Endothelial cell (in vitro differentiated cells): ENCODE results near the gene OTOF. TPM values are rescaled to one million over a fixed set of nuclear protein-coding genes. Genes with fewer than 3 reads are reported as not detected.

Experiments
- DNase-seq: peaks from one replicate; pipeline ENCODE4 v3.0.0; 2021; ENCODE audit warnings: low spot score
- H3K27ac Mint-ChIP-seq: one replicate; pipeline ENCODE4 v1.8.0; 2021; ENCODE audit warnings: mixed read lengths, inconsistent platforms; ENCODE audit not compliant: unreplicated experiment
- H3K27me3 Mint-ChIP-seq: one replicate; pipeline ENCODE4 v1.8.0; 2021; ENCODE audit warnings: mild to moderate bottlenecking, moderate library complexity, mixed read lengths, inconsistent platforms; ENCODE audit not compliant: unreplicated experiment
- H3K36me3 Mint-ChIP-seq: one replicate; pipeline ENCODE4 v1.8.0; 2021; ENCODE audit warnings: mild to moderate bottlenecking, low read depth, mixed read lengths, inconsistent platforms; ENCODE audit not compliant: unreplicated experiment
- H3K4me1 Mint-ChIP-seq: one replicate; pipeline ENCODE4 v1.8.0; 2021; ENCODE audit warnings: mild to moderate bottlenecking, mixed read lengths, inconsistent platforms; ENCODE audit not compliant: unreplicated experiment
- H3K4me3 Mint-ChIP-seq: one replicate; pipeline ENCODE4 v1.8.0; 2021; ENCODE audit warnings: mild to moderate bottlenecking, mixed read lengths, inconsistent platforms; ENCODE audit not compliant: unreplicated experiment
- H3K9me3 Mint-ChIP-seq: one replicate; pipeline ENCODE4 v1.8.0; 2021; ENCODE audit warnings: mixed read lengths, inconsistent platforms; ENCODE audit not compliant: unreplicated experiment
- total RNA-seq: library from RNA; stranded (reverse); fragmentation: NEBNext Ultra II Directional; extraction: Animal tissue kit (Norgen Biotek cat#: 25700); gene quantifications from one replicate; pipeline ENCODE4 v1.2.1, GENCODE V29; 2021; ENCODE audit not compliant: unreplicated experiment
- TF ChIP-seq, protein P1 (sequence below): fragments of 200-600 bp; sonication (generic); IDR thresholded peaks from one replicate; pipeline ENCODE4 v1.5.0; 2021; ENCODE audit warnings: antibody characterized with exemption; ENCODE audit not compliant: unreplicated experiment

The OTOF gene
- total RNA-seq, 1 donor from 2014 or later: 0.13 TPM

DNA sequence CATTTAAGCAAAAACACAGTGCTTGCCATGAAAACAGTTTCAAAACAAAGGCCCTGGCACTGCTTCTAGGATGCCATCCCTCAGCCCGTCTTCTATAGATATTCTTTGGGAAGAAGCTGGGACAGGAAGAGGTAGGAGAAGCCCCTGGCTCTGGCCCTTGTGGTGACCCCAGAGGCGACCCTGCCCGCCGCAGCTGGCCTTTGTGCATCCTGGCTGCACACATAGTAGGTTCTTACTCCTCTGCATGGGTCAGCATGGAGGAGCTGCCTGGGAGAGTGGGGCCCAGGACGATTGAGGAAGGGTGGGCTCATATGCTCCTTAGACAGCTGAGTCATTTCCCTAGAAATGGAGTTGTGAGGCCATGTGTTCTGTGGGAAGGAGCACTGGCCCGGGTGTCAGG, 44.4 kb upstream of the OTOF start:
- H3K27me3 Mint-ChIP-seq: no peaks in the 10 kb centered on the region
- DNase-seq: no peak
- no peak overlapping the region for H3K4me3 Mint-ChIP-seq
- H3K4me1 Mint-ChIP-seq: peaks cover 38% of the 10 kb centered on the region
- H3K36me3 Mint-ChIP-seq: no peaks in the 10 kb centered on the region
- H3K27ac Mint-ChIP-seq: no peak overlapping the region
- TF ChIP-seq, protein P1, sequence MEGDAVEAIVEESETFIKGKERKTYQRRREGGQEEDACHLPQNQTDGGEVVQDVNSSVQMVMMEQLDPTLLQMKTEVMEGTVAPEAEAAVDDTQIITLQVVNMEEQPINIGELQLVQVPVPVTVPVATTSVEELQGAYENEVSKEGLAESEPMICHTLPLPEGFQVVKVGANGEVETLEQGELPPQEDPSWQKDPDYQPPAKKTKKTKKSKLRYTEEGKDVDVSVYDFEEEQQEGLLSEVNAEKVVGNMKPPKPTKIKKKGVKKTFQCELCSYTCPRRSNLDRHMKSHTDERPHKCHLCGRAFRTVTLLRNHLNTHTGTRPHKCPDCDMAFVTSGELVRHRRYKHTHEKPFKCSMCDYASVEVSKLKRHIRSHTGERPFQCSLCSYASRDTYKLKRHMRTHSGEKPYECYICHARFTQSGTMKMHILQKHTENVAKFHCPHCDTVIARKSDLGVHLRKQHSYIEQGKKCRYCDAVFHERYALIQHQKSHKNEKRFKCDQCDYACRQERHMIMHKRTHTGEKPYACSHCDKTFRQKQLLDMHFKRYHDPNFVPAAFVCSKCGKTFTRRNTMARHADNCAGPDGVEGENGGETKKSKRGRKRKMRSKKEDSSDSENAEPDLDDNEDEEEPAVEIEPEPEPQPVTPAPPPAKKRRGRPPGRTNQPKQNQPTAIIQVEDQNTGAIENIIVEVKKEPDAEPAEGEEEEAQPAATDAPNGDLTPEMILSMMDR: no peak
- H3K9me3 Mint-ChIP-seq: no peaks in the 10 kb centered on the region

DNA sequence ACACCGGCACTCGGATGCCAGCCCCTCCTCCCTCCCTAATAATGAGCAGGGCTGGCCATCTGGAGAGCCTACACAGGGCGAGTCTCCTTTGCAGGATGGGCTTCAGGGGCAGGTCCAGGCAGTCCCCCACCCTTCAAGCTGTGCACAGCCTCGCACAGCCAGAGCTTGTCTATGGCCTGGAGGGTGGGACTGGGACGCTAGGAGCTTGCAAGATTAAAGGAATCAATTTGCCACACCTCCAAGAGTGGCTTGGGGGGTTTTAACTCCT, 43.9 kb upstream of the OTOF start:
- no peaks in the 10 kb centered on the region for H3K9me3 Mint-ChIP-seq
- peaks cover 38% of the 10 kb centered on the region for H3K4me1 Mint-ChIP-seq
- no peak overlapping the region for H3K4me3 Mint-ChIP-seq
- TF ChIP-seq, protein P1: no peak
- DNase-seq: no peak
- H3K36me3 Mint-ChIP-seq: no peaks in the 10 kb centered on the region
- no peak overlapping the region for H3K27ac Mint-ChIP-seq
- H3K27me3 Mint-ChIP-seq: no peaks in the 10 kb centered on the region

DNA sequence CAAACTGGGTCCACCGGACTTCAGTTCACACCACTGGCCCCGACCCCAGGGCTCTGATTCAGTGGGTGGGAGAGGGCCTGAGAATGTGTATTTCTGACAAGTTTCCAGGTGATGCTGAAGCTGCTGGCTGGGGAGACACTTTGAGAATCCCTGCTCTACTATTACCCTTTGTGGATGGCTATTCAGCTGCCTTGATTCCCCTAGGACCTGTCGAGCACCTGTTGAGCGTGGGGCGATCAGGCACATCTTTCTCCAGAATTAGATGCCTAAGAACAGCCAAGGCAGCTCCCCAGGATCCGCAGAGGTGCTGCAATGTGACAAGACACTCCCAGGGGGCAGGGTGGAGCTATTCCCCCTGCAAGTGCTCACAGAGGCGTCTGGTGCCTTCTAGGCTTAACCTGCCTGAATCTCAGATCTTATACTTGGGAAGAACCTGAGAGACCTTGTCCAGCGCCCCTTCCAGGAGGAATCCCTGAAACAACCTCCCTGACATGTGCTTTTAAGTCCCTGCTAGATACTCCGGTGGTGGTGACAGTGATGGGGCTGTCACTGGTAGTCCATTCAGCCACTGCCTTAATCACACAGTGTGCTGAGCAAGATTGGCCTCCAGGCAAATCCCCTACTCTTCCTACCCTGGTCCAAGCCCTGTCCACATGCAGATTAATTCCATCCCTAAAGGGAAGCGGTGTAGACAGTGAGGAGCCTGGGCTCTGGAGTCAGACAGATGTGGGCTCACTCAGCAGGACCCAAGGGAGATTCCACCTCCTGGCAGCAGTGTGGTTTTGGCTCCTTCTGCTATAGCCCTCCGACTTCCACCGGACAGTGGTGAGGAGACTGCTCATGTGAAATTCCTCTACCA, 43.4 kb upstream of the OTOF start:
- Mint-ChIP-seq H3K27me3 (no peaks in the 10 kb centered on the region), H3K4me3 (no peak overlapping the region), H3K36me3 (no peaks in the 10 kb centered on the region), H3K27ac (no peak overlapping the region), H3K4me1 (peaks cover 38% of the 10 kb centered on the region), H3K9me3 (no peaks in the 10 kb centered on the region)
- TF ChIP-seq, protein P1: peak; percentile 24
- DNase-seq: peak; percentile 50

DNA sequence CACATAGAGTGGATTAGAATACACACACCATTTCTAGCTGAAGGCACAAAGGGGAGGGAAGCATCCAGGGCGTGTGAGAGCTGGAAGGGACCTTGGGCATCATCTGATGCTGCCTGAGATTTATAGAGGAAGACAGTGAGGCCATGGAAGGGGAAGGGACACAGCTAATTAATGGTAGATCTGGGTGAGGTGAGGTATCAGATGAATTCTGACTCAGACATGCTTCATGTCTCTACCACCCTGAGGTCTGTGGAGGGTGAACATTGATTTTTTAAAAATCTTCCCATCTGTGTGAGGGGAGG, 42.2 kb upstream of the OTOF start:
- TF ChIP-seq, protein P1: no peak
- Mint-ChIP-seq H3K4me3 (peak overlapping the region; percentile 11), H3K4me1 (peaks cover 38% of the 10 kb centered on the region), H3K9me3 (no peaks in the 10 kb centered on the region), H3K27ac (peak overlapping the region; percentile 75), H3K36me3 (no peaks in the 10 kb centered on the region), H3K27me3 (no peaks in the 10 kb centered on the region)
- DNase-seq: no peak

DNA sequence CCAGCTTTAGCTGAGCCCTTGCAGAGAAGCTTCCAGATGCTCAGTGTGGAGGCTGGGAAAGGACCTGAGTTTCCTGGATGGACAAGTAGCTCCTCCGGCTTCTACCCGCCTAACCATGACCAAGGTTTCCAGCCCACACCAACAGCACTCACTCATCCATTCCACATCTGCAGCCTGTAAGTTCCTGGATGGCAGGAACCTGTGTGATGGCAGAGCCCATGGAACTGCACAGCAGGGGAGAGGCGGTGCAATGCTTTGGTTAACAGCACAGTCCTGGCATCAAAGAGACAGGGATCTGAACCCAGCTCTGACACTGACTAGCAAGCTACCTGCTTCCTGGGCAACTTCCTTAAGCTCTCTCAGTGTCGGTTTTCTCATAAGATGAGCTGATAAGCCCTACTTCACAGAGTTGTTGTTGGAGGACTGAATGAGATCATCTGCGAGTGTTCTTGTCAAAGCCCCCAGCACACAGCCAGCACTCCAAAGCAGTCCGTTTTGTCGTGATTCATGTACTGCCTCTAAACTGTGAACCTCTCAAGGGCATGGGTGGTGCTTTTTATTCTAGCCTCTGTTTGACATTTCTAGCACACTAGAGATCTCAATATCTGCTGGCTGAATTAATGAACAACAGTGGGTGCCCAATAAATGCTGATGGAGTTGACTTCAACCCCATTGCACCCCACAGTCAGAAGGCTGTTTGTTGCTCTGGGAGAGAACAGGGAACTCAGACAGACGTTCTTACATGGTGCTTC, 41.6 kb upstream of the OTOF start:
- no peaks in the 10 kb centered on the region for H3K27me3 Mint-ChIP-seq
- peak overlapping the region; percentile 75 for H3K27ac Mint-ChIP-seq
- TF ChIP-seq, protein P1: no peak
- H3K9me3 Mint-ChIP-seq: no peaks in the 10 kb centered on the region
- DNase-seq: no peak
- peak overlapping the region; percentile 39 for H3K4me3 Mint-ChIP-seq
- H3K36me3 Mint-ChIP-seq: no peaks in the 10 kb centered on the region
- H3K4me1 Mint-ChIP-seq: peaks cover 33% of the 10 kb centered on the region
